GM21786 (cell line): ENCODE results near the gene GNG2.

Experiments used
- ATAC-seq: cut with Tn5 transposase; IDR thresholded peaks from one replicate; pipeline ENCODE4 v1.9.1; 2021; ENCODE audit not compliant: unreplicated experiment

The GNG2 gene

GRCh38 chr14:52015411-52016030, 155.1 kb downstream of the GNG2 start:
- no peak for ATAC-seq

- no peak for ATAC-seq
These were observed 157.8 kb downstream of the GNG2 start for GRCh38 chr14:52018252-52018651.

GRCh38 chr14:52018970-52019369, 158.6 kb downstream of the GNG2 start:
- no peak for ATAC-seq
